SK-N-SH (cell line): ENCODE results near the gene SPEF1. TPM values are rescaled to one million over a fixed set of nuclear protein-coding genes. Genes with fewer than 3 reads are reported as not detected.

ENCODE experiments used
- CHD2 ChIP-seq: fragments of 150-350 bp; IDR thresholded peaks from 2 replicates; pipeline ENCODE4 v1.6.1; 2018; ENCODE audit warnings: low read length; ENCODE audit not compliant: partially characterized antibody
- CTCF ChIP-seq: fragments of 200-600 bp; sonication (generic); IDR thresholded peaks from 2 replicates; pipeline ENCODE4 v1.6.1; 2017; ENCODE audit warnings: antibody characterized with exemption, mild to moderate bottlenecking, moderate library complexity
- ELF1 ChIP-seq: IDR thresholded peaks from 2 replicates; pipeline ENCODE4 v1.4.0; 2012
- EP300 ChIP-seq, 2 experiments: IDR thresholded peaks; 2 replicates each; pipeline versions ENCODE4 v1.4.0 to v1.6.1; 2012; ENCODE audit warnings: borderline replicate concordance in 1 of 2, low read depth in 1 of 2, low read length in 1 of 2
- EZH2phosphoT487 ChIP-seq: fragments of 200-600 bp; sonication (generic); IDR thresholded peaks from 2 replicates; pipeline ENCODE4 v1.6.1; 2017; ENCODE audit warnings: low read depth, mixed run types, mild to moderate bottlenecking, antibody characterized with exemption, moderate library complexity, borderline replicate concordance
- FOSL2 ChIP-seq: IDR thresholded peaks from 2 replicates; pipeline ENCODE4 v1.4.0; 2012; ENCODE audit warnings: low read depth, mild to moderate bottlenecking, moderate library complexity, borderline replicate concordance
- FOXJ3 ChIP-seq: sonication (generic); formaldehyde crosslinking; IDR thresholded peaks from 2 replicates; pipeline ENCODE4 v1.5.1; 2020; ENCODE audit warnings: mild to moderate bottlenecking, missing genetic modification reagents
- FOXM1 ChIP-seq: IDR thresholded peaks from 2 replicates; pipeline ENCODE4 v1.4.0; 2012; ENCODE audit warnings: low read depth, mild to moderate bottlenecking
- GABPA ChIP-seq: IDR thresholded peaks from 2 replicates; pipeline ENCODE4 v1.4.0; 2012; ENCODE audit warnings: low read depth, mild to moderate bottlenecking
- GATA2 ChIP-seq: sonication (generic); formaldehyde crosslinking; IDR thresholded peaks from 2 replicates; pipeline ENCODE4 v1.5.0; 2020; ENCODE audit warnings: mild to moderate bottlenecking, missing genetic modification reagents
- JUND ChIP-seq: IDR thresholded peaks from 2 replicates; pipeline ENCODE4 v1.4.0; 2012
- MAX ChIP-seq: IDR thresholded peaks from 2 replicates; pipeline ENCODE4 v1.4.0; 2012; ENCODE audit warnings: low read depth
- MEF2A ChIP-seq: IDR thresholded peaks from 2 replicates; pipeline ENCODE4 v1.4.0; 2012; ENCODE audit warnings: low read depth, borderline replicate concordance
- MXI1 ChIP-seq: IDR thresholded peaks from 2 replicates; pipeline ENCODE4 v1.6.1; 2012; ENCODE audit warnings: mild to moderate bottlenecking, low read depth, low read length, improper control_type of control experiment
- NFIC ChIP-seq: IDR thresholded peaks from 2 replicates; pipeline ENCODE4 v1.4.0; 2012; ENCODE audit warnings: borderline replicate concordance
- NRF1 ChIP-seq: IDR thresholded peaks from 2 replicates; pipeline ENCODE4 v1.6.1; 2012; ENCODE audit warnings: low read depth, mild to moderate bottlenecking, low read length
- POLR2AphosphoS5 ChIP-seq: IDR thresholded peaks from 2 replicates; pipeline ENCODE4 v1.6.1; 2012; ENCODE audit warnings: low read depth, low read length
- RCOR1 ChIP-seq: fragments of 150-350 bp; IDR thresholded peaks from 2 replicates; pipeline ENCODE4 v1.6.1; 2017; ENCODE audit warnings: antibody characterized with exemption, low read length
- RFX5 ChIP-seq: IDR thresholded peaks from 2 replicates; pipeline ENCODE4 v1.6.1; 2012; ENCODE audit warnings: mild to moderate bottlenecking, improper control_type of control experiment, low read length
- RXRA ChIP-seq: IDR thresholded peaks from 2 replicates; pipeline ENCODE4 v1.4.0; 2012; ENCODE audit warnings: low read depth, mild to moderate bottlenecking, borderline replicate concordance
- TAF1 ChIP-seq: IDR thresholded peaks from 2 replicates; pipeline ENCODE4 v1.6.1; 2012; ENCODE audit warnings: low read depth, mild to moderate bottlenecking, low read length, moderate library complexity, borderline replicate concordance
- TEAD4 ChIP-seq: IDR thresholded peaks from 2 replicates; pipeline ENCODE4 v1.4.0; 2012; ENCODE audit warnings: mild to moderate bottlenecking, borderline replicate concordance; ENCODE audit not compliant: insufficient read depth
- YY1 ChIP-seq: IDR thresholded peaks from 2 replicates; pipeline ENCODE4 v1.4.0; 2012; ENCODE audit warnings: low read depth, mild to moderate bottlenecking
- polyA plus RNA-seq, 3 experiments: library from polyadenylated mRNA; depleted of rRNA; stranded (reverse); fragments of >200 nt; gene quantifications; 2 replicates each; pipeline ENCODE4 v1.2.3, GENCODE V29; 2012
- TF ChIP-seq, protein P1 (sequence below): IDR thresholded peaks from 2 replicates; pipeline ENCODE4 v1.4.0; 2012; ENCODE audit warnings: low read depth, borderline replicate concordance
- TF ChIP-seq, protein P2 (sequence below): fragments of 150-350 bp; IDR thresholded peaks from 2 replicates; pipeline ENCODE4 v1.6.1; 2017; ENCODE audit warnings: antibody characterized with exemption, low read length, low read depth, borderline replicate concordance
- TF ChIP-seq, protein P3 (sequence below): fragments of 150-350 bp; IDR thresholded peaks from 2 replicates; pipeline ENCODE4 v1.6.1; 2016; ENCODE audit warnings: mild to moderate bottlenecking, low read depth, low read length

Gene SPEF1
- polyA plus RNA-seq, 1 of the 3 experiments (the other 2 are of a cell fraction) = 1.6 TPM

DNA sequence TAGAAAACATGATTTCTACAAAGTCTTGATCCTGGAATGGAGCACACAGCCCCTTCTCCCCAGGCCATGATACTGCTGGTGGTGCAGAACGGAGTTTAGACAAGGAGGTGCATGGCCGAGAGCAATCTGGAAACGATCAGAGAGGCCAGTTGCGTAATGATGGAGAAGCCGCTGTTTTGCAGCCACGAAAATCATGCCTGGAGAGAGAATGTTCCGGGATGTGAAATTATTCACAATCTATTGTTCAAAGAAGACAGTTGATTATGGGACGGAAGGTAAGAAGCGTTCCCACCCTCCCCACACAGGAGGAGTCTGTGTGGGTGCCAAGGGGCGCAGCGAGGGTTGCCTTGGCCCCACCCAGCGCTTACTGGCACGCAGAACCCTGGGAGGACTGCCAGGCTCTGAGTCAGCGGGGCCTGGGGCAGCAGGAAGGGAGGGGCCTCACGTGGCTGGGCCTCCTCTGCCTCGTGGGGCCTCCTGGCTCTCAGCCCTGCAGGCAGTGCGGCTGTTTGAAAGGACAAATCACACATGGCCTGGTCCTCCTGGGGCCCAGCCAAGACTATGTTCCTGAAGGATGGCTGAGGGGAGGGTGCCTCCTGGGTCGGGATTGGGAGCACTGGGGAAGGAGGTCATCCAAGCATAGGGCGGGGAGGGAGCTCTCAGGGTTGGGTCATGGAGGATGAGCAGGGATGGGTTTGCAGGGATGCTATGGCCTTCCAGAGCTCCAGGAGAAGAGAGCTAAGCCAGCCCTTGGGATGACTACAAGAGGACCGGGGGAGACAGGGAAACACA lies 30.4 kb upstream of the SPEF1 start (continued):
- 0 out of 2 replicates have a peak, but pooled peaks have one; percentile 8 for TF ChIP-seq GABPA
- TF ChIP-seq RCOR1 = peak; percentile 64
- TF ChIP-seq, protein P1, sequence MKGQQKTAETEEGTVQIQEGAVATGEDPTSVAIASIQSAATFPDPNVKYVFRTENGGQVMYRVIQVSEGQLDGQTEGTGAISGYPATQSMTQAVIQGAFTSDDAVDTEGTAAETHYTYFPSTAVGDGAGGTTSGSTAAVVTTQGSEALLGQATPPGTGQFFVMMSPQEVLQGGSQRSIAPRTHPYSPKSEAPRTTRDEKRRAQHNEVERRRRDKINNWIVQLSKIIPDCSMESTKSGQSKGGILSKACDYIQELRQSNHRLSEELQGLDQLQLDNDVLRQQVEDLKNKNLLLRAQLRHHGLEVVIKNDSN = peak; percentile 76
- peak; percentile 100 for TF ChIP-seq NFIC
- TF ChIP-seq, protein P2, sequence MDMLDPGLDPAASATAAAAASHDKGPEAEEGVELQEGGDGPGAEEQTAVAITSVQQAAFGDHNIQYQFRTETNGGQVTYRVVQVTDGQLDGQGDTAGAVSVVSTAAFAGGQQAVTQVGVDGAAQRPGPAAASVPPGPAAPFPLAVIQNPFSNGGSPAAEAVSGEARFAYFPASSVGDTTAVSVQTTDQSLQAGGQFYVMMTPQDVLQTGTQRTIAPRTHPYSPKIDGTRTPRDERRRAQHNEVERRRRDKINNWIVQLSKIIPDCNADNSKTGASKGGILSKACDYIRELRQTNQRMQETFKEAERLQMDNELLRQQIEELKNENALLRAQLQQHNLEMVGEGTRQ = peak; percentile 34; the same call in 1 of the 2 replicates
- TF ChIP-seq CTCF = no peak
- no peak for TF ChIP-seq EZH2phosphoT487
- TF ChIP-seq MEF2A = peak; percentile 46; the same call in 1 of the 2 replicates
- TF ChIP-seq TAF1 = peak; percentile 45; the same call in 1 of the 2 replicates
- TF ChIP-seq FOXM1 = peak; percentile 98
- TF ChIP-seq YY1 = no peak
- peak; percentile 94 for TF ChIP-seq CHD2
- TF ChIP-seq JUND = peak; percentile 98
- TF ChIP-seq MAX = peak; percentile 98
- peak; percentile 73 for TF ChIP-seq MXI1
- TF ChIP-seq TEAD4 = peak; percentile 89
- peak; percentile 96 for TF ChIP-seq FOSL2
- TF ChIP-seq ELF1 = peak; percentile 47; the same call in 1 of the 2 replicates
- peak; percentile 87 for TF ChIP-seq FOXJ3
- peak; percentile 92 to 98 for TF ChIP-seq EP300 (IDR thresholded peaks at IDR 0.05; ENCODE audit: borderline replicate concordance in 1 of 2, low read depth in 1 of 2, low read length in 1 of 2)
- peak; percentile 79; the same call in 1 of the 2 replicates for TF ChIP-seq POLR2AphosphoS5
- TF ChIP-seq NRF1 = no peak
- TF ChIP-seq RFX5 = no peak
- TF ChIP-seq, protein P3, sequence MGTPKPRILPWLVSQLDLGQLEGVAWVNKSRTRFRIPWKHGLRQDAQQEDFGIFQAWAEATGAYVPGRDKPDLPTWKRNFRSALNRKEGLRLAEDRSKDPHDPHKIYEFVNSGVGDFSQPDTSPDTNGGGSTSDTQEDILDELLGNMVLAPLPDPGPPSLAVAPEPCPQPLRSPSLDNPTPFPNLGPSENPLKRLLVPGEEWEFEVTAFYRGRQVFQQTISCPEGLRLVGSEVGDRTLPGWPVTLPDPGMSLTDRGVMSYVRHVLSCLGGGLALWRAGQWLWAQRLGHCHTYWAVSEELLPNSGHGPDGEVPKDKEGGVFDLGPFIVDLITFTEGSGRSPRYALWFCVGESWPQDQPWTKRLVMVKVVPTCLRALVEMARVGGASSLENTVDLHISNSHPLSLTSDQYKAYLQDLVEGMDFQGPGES = no peak
- peak; percentile 92; the same call in 1 of the 2 replicates for TF ChIP-seq RXRA
- TF ChIP-seq GATA2 (CRISPR knock-in tag) = no peak
